GM18861 (cell line): ENCODE measurements around the gene CD22.

Source experiments
- ATAC-seq: cut with Tn5 transposase; IDR thresholded peaks from one replicate; pipeline ENCODE4 v1.9.1; 2021; ENCODE audit not compliant: unreplicated experiment

The CD22 gene

DNA sequence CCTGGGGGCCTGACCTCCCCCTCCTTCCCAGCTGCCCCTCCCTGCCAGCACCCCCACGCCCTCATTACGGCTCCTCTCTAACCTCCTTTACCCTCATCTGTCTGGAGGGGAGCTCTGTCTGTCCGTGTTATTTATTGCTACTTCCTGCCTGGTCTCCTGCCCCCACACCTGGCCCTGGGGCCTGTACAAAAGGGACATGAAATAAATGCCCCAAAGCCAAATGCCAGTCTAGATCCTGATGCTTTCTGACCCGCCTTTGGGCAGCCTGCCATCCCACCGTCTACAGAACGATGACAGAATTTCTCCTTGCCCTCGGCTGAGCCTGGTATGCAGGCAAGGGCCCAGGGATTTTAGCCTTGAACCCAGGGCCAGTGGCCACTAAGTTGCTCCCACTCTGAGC, 15.4 kb upstream of the CD22 start:
- ATAC-seq, result no peak

DNA sequence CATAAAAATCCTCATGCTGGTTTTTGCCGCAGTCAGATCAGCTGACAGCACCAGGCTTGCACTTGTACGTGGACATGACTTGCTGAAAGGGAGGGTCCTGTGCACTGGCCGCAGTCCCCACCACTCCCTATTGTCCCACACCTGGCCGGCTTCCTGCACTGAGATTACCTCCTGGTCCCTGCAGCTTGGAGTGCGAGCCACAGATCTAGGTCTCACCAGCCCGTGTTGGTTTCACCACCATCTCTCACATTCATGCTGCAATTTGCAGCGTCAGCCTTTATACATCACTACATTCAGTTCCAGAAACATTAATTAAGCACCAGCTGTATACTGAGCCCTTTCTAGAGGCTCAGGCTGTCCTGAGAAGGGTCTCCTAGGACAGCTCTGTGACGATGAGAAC, 15.0 kb upstream of the CD22 start:
- ATAC-seq, result no peak

DNA sequence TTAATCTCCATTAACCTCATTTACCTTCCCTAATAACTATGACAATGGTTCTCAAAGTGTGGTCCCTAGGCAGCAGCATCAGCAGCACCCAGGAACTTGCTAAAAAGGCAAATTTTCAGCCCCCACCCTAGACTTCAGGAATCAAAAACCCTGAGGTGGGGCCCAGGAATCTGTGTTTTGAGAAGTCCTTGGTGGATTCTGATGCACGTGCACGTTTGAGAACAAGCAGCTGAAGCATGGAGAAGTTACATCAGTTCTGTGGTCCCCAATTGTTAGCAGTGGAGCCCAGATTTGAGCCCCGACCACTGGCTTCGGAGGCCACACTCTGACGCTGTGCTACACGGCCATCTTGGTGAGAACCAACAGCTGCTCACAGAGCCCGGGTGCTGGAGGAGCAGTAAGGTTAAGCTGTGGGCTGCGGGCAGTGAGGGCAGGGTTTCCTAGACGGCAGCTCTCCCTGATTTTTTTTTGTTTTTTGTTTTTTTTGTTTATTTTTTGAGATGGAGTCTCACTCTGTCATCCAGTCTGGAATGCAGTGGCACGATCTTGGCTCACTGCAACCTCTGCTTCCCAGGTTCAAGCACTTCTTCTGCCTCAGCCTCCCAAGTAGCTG, 14.0 kb upstream of the CD22 start:
- ATAC-seq, result no peak

DNA sequence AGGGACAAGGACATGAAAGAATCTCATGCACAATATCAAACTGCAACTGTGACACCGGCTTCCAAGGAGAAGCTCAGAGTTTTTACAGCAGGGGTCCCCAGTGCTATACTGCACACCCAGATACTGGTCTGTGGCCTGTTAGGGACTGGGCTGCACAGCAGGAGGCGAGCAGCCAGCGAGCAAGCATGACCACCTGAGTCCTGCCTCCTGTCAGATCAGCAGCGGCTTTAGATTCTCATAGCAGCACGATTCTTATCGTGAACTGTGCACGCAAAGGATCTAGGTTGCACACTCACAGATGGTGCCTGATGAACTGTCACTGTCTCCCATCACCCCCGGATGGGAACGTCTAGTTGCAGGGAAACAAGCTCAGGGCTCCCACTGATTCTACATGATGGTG, 13.1 kb upstream of the CD22 start:
- ATAC-seq, result no peak

DNA sequence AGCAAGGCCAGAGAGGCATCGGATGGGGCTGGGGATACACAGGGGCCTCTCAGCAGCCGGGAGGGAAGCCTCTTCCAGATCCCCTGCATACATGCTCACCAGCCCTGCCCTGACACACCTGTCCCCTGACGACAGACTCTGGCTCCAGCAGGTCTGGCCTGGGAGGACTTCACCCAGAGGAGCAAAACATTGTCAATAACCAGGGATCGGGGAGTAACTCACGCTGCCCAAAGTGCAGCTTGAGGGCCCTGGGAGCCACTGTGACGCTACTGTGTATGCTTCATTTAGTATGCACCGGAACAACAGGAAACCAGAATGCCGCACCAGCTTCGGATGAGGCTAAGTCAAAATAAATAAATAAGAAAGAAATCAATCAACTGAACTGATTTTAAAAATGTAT, 12.4 kb upstream of the CD22 start:
- ATAC-seq, result no peak

DNA sequence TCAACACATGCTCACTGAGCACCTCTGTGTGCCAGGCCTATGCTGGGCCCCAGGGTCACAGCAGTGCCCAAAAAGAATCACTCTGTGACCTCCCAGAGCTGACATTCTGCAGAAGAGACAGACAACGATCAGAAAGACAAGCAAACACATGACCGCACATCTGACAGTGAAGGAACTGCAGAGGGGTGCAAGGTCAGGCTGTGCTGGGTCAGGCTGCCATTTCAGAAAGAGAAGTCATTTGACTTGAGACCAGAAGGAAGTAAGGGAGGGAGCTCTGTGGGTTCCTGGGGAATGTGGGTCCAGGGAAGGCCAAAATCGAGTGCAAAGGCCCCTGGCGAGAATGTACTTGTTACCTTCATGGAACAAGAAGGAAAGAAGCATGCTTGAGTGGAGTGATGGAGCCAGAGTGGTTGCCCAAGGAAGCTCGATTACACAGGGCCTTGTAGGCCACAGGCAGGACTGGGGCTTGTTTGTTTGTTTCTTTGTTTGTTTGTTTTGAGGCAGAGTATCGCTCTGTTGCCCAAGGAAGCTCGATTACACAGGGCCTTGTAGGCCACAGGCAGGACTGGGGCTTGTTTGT, 11.4 kb upstream of the CD22 start:
- no peak for ATAC-seq

DNA sequence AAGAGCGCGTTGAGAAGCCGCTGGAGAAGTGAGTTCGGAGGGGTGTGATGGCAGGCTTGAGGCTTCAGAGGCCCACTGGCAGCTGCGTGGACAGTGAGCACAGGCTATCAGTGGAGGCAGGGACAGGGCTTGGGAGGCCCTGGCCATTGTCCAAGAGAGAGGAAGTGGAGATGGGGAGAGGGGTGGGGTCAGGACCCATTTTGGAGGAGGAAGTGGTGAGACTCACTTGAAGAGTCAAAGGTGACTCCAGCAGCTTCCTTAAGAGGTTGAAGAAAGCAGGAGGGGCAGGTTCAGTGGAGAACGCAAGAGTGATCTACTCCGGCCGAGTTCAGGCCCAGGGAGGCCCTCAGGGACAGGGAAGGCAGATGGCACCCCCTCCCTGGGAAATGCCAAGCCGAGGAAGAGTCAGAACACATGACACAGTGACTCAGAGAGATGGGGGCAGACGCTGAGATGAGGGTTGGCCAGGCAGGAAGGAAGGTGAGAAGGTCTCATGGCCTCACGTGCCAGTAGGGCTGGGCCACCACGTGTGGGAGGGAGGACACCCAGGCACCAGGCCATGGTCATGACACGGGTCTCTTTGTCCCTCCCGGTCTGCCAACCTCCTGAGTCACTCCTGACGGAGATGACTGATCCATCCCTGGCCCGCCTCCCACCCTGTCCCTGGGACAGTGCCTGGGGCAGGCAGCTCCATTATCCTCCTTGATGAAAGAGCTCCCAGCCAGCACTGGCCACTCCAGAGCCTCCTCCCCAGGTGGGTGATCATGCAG, 10.1 kb upstream of the CD22 start:
- ATAC-seq, result no peak

DNA sequence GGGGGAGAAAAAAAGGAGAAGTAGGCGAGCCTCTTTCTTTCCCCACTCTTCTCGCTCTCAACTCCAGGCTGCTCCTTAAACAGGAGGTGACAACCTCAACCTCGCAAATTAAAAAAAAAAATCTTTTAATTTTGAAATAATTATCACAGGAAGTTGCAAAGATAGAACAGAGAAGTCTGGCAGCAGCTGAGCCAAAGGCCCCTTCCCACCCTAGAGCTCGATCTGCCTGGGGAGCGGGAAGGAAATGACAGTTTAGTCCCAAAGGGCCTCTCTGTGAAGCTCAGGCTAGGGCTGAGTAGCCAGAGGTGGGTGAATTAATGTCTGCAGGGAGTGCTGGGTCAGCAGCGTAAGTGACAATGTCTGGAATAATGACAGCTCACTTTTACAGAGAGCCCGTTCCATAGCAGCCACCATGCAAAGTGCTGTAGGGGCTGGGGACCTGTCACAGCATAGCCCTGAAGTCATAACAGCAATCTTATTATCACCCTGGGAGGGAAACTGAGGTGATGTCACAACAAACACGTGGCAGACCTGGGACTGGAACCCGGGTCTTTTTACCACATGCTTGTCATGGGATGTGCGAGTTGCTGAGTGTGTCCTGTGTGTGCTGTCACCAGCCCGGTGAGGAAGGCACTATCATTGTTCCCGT, 8.8 kb upstream of the CD22 start:
- ATAC-seq, result no peak

DNA sequence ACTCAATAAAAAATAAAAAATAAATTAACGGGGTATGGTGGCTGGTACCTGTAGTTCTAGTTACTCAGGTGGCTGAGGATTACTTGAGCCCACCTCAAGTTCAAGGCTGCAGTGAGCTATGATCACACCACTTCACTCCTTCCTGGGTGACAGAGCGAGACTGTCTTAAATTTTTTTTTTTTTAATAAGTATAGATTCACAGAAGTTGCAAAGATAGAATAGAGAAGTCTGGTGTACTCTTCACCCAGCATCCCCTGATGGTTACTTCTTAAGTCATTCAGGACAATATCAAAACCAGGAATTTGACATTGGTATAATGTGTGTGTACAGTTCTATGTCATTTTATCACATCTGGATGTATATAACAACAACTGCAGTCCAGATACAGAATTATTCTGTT, 7.7 kb upstream of the CD22 start:
- no peak for ATAC-seq

DNA sequence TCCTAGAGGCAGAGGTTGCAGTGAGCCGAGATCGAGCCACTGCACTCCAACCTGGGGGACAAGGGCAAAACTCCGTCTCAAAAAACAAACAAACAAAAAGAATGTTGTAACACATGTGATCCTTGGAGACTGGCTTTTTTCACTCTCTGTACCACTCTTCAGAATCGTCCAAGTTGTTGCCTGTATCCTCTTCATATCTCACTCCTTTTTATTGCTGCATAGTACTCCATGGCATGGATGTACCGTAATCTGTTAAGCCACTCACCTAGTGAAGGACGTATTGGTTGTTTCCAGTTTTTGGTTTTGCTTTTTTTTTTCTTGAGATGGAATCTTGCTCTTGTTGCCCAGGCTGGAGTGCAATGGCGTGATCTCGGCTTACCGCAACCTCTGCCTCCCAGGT, 7.0 kb upstream of the CD22 start:
- no peak for ATAC-seq

DNA sequence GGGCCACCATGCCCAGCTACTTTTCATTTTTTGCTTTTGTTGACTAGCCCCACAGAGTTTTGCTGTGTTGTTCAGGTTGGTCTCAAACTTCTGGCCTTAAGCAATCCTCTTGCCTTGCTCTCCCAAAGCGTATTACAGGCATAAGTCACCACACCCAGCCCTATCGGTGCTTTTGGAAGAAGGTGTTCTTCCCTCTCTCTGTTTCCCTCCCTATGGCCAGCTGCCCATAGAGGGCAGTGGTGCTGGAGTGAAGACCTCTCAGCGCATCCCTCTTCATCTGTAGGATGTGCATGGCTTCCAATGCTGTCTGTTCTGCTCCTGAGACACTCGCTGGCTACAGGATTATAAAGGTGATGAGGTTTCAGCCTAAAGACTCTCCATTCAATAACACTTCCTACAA, 1.3 kb upstream of the CD22 start:
- no peak for ATAC-seq

DNA sequence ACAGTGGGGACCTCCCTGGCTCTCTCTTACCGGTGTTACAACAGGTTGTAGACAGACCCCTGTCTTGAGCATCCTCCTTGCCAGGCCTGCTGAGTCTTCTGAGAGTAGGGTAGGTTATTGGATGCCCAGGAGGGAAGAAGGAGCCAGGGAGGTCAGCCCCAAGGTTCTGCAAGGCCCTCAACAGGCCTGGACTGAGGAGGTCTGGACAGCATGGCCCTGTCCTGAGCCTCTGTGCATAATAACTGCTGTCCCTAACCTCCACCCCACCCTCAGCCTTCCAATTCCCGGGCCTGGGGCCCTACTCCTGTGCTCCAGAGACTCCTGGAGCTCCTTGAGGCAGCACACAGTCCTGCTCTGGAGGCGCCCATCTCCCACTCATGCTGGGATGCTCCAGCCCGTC, 336 bp downstream of the CD22 start:
- ATAC-seq, result no peak

DNA sequence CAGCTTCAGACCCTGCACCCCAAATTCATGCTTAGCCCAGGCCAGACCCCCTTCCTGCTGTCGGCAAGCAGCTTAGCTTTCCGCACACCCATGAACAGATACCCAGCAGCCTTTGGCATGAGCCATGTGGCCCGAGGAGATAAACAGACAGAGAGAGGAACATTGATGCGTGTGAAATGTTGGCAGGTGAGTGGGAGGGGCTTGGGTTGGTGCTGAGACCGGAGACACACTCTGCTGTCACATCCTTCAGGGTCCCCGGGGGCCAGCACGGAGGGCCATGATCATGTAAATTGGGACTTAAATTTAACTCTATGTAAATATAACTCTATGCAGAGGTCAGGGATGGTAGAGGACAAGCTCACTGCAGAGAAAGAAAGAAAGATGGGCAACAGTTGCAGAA, 1.5 kb downstream of the CD22 start:
- ATAC-seq, result peak; percentile 59

DNA sequence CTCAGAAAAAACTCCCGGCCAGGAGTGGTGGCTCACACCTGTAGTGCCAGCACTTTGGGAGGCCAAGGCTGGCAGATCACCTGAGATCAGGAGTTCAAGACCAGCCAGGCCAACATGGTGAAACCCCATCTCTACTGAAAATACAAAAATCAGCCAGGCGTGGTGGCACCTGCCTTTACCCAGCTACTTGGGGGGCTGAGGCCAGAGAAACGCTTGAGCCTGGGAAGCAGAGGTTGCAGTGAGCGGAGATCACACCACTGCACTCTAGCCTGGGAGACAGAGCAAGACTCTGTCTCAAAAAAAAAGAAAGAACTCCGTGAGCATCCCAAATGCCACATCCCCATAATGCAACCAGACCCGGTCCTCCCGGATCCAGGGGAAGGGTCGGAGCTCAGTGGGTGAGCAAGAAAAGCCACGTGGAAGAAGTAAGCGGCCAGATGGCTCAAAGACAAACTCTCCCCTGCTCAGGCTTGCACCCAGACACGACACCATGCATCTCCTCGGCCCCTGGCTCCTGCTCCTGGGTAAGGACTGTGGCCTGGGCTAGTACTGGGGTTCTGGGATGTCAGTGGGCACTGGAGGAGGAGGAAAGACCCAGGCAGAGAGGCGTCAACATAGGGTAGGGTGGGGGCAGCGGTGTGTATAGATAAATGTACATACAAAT, 2.7 kb downstream of the CD22 start:
- no peak for ATAC-seq

DNA sequence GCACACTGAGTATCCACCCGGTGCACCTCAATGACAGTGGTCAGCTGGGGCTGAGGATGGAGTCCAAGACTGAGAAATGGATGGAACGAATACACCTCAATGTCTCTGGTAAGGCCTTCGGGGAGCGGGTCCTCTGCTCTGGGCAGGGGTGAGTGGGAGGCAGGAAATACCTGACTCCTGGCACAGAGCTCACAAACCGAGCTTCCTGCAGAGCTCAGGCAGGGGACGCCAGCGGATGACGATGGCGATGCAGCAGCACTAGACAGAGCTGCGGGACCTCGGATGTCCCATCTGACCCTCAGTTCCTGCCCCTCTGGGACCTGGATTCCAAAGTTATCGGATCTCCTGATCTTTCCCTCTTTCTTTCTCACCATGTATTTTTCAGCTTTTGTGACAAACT, 3.8 kb downstream of the CD22 start:
- no peak for ATAC-seq

DNA sequence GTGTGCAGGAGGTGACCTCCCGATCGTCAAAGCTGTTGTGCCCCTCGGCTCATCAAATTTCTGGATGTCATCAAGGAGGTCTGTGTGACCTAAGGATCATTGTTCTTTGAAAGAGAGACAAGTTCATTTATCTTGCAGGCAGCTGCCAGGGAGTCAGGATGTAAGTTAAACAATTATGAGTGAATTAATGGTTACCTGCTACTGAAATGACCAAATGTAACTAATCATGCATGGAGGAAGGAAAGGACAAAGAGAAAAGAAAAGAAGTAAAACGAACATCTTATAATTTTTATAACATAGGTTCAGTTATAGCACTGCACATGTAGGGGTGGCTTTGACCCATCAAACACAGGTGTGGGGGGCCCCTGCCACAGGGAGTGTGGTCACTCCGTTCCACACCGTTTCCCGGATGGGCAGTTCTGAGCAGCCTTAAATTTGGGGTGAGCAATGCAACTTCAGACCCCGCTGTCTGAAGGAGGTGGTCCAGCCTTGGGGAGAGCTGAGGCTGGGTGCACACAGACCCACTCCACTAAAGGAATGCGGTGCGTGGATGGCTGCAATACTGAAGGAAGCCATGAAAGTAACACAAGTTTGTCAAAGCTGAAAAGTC, 5.3 kb downstream of the CD22 start:
- no peak for ATAC-seq

DNA sequence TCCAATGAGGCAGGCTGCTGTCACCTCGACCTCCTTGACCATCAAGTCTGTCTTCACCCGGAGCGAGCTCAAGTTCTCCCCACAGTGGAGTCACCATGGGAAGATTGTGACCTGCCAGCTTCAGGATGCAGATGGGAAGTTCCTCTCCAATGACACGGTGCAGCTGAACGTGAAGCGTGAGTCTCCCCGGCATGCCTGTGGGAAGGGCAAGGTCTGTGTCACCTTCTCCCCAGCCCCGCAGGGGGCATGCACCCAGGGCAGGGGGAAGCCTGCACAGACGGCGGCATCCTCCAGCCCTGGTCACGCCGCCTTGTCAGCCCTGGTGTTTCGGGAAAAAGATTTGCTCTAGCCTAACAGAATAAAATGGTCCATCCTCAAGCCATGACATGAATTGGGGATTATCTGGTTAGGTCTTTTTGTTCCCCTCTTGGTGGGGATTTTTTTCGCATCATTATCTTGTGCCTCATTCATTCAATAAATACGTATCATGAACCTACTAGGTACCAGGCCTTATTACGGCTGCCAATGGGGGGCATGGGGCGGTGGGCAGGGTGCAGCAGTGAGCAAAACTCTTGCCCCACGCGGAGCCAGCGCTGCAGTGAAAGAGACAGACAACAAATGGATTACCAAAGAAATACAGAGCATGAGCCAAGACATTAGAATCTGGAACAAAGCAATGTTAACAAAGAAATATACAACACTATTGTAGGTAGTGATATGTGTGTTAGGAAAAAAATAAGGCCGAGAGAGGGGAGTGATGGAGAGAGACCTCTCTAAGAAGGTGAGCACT, 7.4 kb downstream of the CD22 start:
- ATAC-seq, result no peak

DNA sequence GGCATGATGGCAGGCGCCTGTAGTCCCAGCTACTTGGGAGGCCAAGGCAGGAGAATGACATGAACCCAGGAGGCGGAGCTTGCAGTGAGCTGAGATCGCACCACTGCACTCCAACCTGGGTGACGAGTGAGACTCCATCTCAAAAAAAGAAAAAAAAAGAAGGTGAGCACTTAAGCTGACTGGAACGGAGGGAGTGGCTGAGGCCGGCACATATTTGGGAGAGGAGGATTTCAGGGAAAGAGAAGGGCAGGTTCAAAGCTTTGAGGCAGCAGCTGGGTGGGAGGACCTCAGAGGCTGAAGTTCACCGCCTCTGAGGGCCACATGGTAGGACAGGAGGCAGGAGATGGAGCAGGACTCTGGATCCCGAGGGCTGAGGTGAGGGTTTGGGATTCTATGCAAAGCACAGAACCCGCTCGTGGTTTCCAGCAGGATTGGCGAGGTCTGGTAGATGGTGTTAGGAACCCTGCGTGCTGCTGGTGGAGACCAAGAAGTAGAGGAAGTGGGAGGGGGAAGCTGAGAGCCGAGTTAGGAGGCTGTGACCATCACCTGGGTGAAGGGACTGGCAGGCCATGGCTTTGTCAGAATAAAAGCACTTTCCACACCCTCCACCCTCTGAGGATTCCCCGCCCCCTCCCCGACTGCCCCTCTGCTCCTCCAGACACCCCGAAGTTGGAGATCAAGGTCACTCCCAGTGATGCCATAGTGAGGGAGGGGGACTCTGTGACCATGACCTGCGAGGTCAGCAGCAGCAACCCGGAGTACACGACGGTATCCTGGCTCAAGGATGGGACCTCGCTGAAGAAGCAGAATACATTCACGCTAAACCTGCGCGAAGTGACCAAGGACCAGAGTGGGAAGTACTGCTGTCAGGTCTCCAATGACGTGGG, 8.4 kb downstream of the CD22 start:
- no peak for ATAC-seq

DNA sequence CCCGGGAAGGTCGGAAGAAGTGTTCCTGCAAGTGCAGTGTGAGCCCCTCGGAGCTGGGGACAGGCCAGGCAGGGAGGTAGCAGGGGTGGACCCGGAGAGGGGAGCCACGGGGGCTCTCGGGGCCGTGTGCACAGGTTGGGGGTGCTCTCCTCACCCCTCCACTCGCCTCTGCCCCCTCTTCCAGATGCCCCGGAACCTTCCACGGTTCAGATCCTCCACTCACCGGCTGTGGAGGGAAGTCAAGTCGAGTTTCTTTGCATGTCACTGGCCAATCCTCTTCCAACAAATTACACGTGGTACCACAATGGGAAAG, 9.0 kb downstream of the CD22 start:
- ATAC-seq, result no peak

DNA sequence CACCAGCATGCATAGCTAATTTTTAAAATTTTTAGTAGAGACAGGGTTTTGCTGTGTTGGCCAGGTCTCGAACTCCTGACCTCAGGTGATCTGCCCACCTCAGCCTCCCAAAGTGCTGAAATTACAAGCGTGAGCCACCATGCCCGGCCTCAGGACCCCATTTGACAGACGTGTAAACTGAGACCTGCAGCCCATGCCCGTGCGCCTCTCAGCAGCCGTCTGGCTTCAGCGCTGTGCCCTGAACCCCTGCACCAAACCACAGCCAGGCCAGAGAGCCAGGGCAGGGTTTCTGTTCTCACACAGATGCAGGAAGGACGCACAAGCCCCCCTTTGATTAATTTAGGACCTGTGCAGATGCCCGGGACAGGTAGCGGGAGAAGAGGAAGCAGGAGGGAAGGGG, 11.4 kb downstream of the CD22 start:
- no peak for ATAC-seq
